Posterior cingulate gyrus (tissue), 11 donors: ENCODE measurements around the gene MYL12A.
"Not testable (repeated sequence)": the region's sequence is repeated elsewhere in the genome, so short reads cannot be mapped to it uniquely, and the experiment has no call there.

Experiments
- DNase-seq, 10 donors: peaks; one replicate each; pipeline versions ENCODE4 v3.0.0 to v3.0.0-alpha.2; 2020 to 2021; ENCODE audit warnings: mixed read lengths in 3 of 10
- intact Hi-C: fragments of 100-400 bp; cut with DNase I; formaldehyde crosslinking; loops from one replicate; pipeline ENCODE4 v1.15.1; 2023

MYL12A gene

GRCh38 chr18:3277643-3278213 is 30.1 kb downstream of the MYL12A start:
- intact Hi-C loops, DNase-seq: not testable (repeated sequence)

GRCh38 chr18:3279201-3280185 is 31.9 kb downstream of the MYL12A start:
- intact Hi-C loops, result loop anchor here (2.0 to 10.0 kb wide), 5 partner anchors 175 to 718 kb away; no protein-coding TSS in a partner anchor

GRCh38 chr18:3281456-3282400 is 34.1 kb downstream of the MYL12A start:
- intact Hi-C loops, result loop anchor here (1.0 to 10.0 kb wide), 6 partner anchors 173 to 716 kb away; no protein-coding TSS in a partner anchor
- DNase-seq, result no peak

More at GRCh38 chr18:3279201-3280185, 31.9 kb downstream of the MYL12A start:
- DNase-seq, result peak in 1 of 10 donors; percentile 61

- intact Hi-C loops, result loop anchor here (5.0 to 10.0 kb wide), 4 partner anchors 304 to 714 kb away; no protein-coding TSS in a partner anchor
- DNase-seq, result no peak
Observed at GRCh38 chr18:3283253-3283863, 35.8 kb downstream of the MYL12A start.

- intact Hi-C loops, result loop anchor here (5.0 to 10.0 kb wide), 4 partner anchors 303 to 713 kb away; no protein-coding TSS in a partner anchor
- peak in 8 of 10 donors; percentile 36 to 93 (median 56) for DNase-seq
Observed at GRCh38 chr18:3283908-3284307, 36.3 kb downstream of the MYL12A start.

- intact Hi-C loops, result loop anchor here (5.0 to 10.0 kb wide), 4 partner anchors 303 to 713 kb away; no protein-coding TSS in a partner anchor
- peak in 1 of 10 donors; percentile 73 for DNase-seq
Observed at GRCh38 chr18:3284501-3284900, 36.9 kb downstream of the MYL12A start.

- intact Hi-C loops, result loop anchor here (10.0 kb wide), 1 partner anchor 499 kb away; no protein-coding TSS in a partner anchor
Observed at GRCh38 chr18:3286159-3286558, 38.6 kb downstream of the MYL12A start.

GRCh38 chr18:3293196-3293951 is 45.8 kb downstream of the MYL12A start:
- intact Hi-C loops, result no loop called here
- no peak for DNase-seq

More at GRCh38 chr18:3286159-3286558, 38.6 kb downstream of the MYL12A start:
- no peak for DNase-seq

- intact Hi-C loops, result no loop called here
- no peak for DNase-seq
Observed at GRCh38 chr18:3294435-3295080, 47.0 kb downstream of the MYL12A start.

- intact Hi-C loops, result no loop called here
- DNase-seq, result peak; percentile 58 to 96 (median 80)
Observed at GRCh38 chr18:3297025-3297984, 49.7 kb downstream of the MYL12A start.

GRCh38 chr18:3304832-3305231 is 57.2 kb downstream of the MYL12A start:
- intact Hi-C loops, result no loop called here
- no peak for DNase-seq

- no peak for DNase-seq
- intact Hi-C loops, result no loop called here
Observed at GRCh38 chr18:3305354-3305762, 57.8 kb downstream of the MYL12A start.
